Fibroblast of mammary gland (primary cell): ENCODE data around the gene OTOL1.

ENCODE experiments used
- DNase-seq: peaks from one replicate; pipeline ENCODE4 v3.0.0-alpha.2; 2010; ENCODE audit warnings: low read depth
- H3K4me3 ChIP-seq: 2 replicates; pipeline ENCODE4 v1.5.1; 2011; ENCODE audit warnings: low read depth, mild to moderate bottlenecking, low read length, moderate library complexity; ENCODE audit not compliant: control insufficient read depth
- TF ChIP-seq, protein P1 (sequence below): conservative IDR thresholded peaks from 2 replicates; pipeline ENCODE4 v1.5.1; 2011; ENCODE audit warnings: low read depth, low read length, inconsistent platforms; ENCODE audit not compliant: control insufficient read depth, insufficient read depth

The OTOL1 gene

GRCh38 chr3:161552984-161553560, 56.5 kb downstream of the OTOL1 start:
- TF ChIP-seq, protein P1, sequence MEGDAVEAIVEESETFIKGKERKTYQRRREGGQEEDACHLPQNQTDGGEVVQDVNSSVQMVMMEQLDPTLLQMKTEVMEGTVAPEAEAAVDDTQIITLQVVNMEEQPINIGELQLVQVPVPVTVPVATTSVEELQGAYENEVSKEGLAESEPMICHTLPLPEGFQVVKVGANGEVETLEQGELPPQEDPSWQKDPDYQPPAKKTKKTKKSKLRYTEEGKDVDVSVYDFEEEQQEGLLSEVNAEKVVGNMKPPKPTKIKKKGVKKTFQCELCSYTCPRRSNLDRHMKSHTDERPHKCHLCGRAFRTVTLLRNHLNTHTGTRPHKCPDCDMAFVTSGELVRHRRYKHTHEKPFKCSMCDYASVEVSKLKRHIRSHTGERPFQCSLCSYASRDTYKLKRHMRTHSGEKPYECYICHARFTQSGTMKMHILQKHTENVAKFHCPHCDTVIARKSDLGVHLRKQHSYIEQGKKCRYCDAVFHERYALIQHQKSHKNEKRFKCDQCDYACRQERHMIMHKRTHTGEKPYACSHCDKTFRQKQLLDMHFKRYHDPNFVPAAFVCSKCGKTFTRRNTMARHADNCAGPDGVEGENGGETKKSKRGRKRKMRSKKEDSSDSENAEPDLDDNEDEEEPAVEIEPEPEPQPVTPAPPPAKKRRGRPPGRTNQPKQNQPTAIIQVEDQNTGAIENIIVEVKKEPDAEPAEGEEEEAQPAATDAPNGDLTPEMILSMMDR: no peak
- H3K4me3 ChIP-seq: no peak overlapping the region
- no peak for DNase-seq
